Measurements from ENCODE around the gene MEIOB.

DNA sequence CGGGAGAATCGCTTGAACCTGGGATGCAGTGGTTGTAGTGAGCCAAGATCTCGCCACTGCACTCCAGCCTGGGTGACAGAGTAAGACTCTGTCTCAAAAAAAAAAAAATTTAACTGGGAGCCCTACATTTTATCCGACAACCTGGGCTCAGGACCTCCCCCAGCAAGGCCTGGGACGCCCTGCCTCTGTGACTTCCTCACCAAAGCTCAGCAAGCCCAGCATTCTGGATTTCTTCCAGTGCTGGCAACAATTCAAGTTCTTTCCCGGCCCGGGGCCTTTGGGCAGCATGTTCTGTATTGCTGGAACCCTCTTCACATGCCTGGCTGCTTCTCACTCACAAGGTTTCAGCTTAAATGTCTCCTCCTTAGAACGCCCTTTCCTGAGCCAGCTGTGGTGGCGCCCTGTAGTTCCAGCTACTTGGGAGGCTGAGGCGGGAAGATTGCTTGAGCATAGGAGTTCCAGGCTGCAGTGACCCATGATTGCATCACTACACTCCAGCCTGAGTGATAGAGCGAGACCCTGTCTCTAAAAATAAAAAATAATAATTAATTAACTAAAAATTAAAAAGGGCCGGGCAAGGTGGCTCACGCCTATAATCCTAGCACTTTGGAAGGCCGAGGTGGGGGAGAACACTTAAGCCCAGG lies 15.9 kb upstream of the MEIOB start:
- TF ChIP-seq, protein P1, sequence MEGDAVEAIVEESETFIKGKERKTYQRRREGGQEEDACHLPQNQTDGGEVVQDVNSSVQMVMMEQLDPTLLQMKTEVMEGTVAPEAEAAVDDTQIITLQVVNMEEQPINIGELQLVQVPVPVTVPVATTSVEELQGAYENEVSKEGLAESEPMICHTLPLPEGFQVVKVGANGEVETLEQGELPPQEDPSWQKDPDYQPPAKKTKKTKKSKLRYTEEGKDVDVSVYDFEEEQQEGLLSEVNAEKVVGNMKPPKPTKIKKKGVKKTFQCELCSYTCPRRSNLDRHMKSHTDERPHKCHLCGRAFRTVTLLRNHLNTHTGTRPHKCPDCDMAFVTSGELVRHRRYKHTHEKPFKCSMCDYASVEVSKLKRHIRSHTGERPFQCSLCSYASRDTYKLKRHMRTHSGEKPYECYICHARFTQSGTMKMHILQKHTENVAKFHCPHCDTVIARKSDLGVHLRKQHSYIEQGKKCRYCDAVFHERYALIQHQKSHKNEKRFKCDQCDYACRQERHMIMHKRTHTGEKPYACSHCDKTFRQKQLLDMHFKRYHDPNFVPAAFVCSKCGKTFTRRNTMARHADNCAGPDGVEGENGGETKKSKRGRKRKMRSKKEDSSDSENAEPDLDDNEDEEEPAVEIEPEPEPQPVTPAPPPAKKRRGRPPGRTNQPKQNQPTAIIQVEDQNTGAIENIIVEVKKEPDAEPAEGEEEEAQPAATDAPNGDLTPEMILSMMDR (IDR thresholded peaks at IDR 0.05), result no peak
- TF ChIP-seq POLR2A (IDR thresholded peaks at IDR 0.05), result no peak

Data from body of pancreas (tissue), 4 donors.